Fibroblast of lung (primary cell): ENCODE results near the gene NEK2.

Source experiments
- EZH2 ChIP-seq: IDR thresholded peaks from 2 replicates; pipeline ENCODE4 v1.5.1; 2012; ENCODE audit warnings: low read length, control low read depth, mild to moderate bottlenecking; ENCODE audit errors: missing control alignments
- TF ChIP-seq, protein P1 (sequence below), 2 donors: IDR thresholded peaks in 1 of 2; conservative IDR thresholded peaks in 1 of 2; 1 replicate in 1 of 2; 2 replicates in 1 of 2; pipeline ENCODE4 v1.5.1; 2011 to 2012; ENCODE audit warnings: low read length in 2 of 2, control low read depth in 1 of 2, inconsistent platforms in 1 of 2, low read depth in 1 of 2, mild to moderate bottlenecking in 1 of 2

DNA sequence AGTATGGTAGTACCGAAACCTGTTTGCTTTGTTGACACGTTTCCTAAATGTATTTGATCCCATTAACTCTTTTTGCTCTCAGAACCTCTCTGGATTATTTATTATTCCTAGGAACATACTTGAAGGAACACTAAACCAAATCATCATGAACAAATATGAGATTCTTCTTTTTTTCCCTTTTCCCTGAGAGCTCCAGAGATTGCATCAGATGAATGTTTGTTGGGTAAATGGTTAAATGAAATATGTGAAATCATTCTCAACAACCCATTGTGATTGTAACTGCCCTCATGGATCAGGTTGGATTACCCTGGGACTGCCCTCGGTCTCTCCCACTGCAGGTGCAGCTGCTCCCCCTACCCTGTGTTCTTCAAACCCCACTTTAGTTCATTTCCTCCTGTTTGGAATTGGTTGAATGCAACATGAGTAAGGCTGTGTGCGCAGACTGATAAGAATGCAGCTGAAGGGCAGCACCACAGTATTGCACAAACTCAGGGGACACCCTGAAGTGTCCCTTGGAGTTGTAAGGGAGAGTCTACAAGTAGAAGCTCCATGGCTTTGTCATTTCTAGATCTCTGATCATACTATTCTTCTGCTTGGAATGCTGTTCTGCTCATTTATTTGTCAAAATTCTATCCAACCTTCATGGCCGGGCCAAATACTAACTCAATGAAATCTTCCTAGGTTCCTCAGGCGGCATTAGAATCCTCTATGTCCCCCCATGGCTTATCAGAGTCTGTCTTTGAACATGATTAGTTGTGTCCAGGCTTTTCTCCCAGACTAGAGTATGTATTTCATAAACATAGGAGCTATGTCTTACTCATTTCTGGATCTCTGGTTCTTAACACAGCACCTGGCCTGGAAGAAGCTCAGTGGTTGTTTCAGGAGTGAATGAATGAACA is 47.1 kb upstream of the NEK2 start:
- TF ChIP-seq, protein P1, sequence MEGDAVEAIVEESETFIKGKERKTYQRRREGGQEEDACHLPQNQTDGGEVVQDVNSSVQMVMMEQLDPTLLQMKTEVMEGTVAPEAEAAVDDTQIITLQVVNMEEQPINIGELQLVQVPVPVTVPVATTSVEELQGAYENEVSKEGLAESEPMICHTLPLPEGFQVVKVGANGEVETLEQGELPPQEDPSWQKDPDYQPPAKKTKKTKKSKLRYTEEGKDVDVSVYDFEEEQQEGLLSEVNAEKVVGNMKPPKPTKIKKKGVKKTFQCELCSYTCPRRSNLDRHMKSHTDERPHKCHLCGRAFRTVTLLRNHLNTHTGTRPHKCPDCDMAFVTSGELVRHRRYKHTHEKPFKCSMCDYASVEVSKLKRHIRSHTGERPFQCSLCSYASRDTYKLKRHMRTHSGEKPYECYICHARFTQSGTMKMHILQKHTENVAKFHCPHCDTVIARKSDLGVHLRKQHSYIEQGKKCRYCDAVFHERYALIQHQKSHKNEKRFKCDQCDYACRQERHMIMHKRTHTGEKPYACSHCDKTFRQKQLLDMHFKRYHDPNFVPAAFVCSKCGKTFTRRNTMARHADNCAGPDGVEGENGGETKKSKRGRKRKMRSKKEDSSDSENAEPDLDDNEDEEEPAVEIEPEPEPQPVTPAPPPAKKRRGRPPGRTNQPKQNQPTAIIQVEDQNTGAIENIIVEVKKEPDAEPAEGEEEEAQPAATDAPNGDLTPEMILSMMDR (conservative IDR thresholded peaks at IDR 0.05 in 1 of 2, IDR thresholded peaks at IDR 0.05 in 1 of 2; ENCODE audit: low read depth in 1 of 2, low read length in 2 of 2): no peak
- TF ChIP-seq EZH2: no peak
